ENCODE results near the gene SACM1L.

The SACM1L gene

DNA sequence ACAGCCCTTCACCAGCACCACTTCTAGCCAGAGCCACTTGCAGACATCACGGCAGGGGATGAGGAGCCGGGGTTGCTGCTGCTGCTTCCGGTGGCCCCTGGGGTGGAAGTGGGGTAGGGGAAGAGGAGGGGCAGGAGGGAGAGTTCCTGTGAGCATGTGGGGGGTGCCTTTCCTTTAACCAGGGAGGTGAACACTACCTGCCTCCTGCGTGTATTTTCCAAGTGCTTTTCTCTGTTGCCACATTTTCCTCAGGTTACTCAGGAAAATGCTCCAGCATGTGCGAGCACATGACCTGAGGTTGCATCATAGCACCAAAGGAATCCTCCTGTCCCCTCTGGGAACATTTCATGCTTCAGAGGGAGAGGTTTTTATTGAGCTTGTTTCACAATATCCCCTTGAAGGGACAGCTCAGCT lies 12.2 kb upstream of the SACM1L start:
- TF ChIP-seq CTCF (IDR thresholded peaks at IDR 0.05; ENCODE audit: insufficient read depth, low read depth, low read length, missing control alignments) = no peak
- DNase-seq (ENCODE audit: low read depth) = peak; percentile 92
- no peak overlapping the region for H3K4me3 ChIP-seq (ENCODE audit: low read length)

DNA sequence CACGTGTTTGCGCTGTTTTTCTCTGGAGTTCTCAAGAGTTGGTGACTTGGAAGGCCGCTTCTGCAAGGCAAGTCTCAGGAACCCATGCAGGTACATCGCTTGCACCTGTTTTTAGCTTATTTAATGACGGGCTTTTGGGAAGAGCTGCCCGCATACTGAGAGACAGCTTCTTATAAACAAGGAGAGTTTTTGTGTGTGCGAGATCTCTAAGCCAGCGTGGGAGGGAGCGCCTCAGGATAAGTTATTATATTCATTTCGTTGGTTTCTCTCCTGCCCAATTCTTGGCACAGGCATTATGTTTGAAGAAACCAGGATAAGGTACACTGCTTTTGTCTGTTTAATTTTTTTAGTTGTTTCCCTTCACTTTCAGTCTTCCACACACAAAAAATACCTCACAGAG lies 11.4 kb upstream of the SACM1L start:
- no peak for DNase-seq (ENCODE audit: low read depth)
- H3K4me3 ChIP-seq (ENCODE audit: low read length) = no peak overlapping the region
- no peak for TF ChIP-seq CTCF (IDR thresholded peaks at IDR 0.05; ENCODE audit: insufficient read depth, low read depth, low read length, missing control alignments)

- no peak for TF ChIP-seq CTCF (IDR thresholded peaks at IDR 0.05; ENCODE audit: insufficient read depth, low read depth, low read length, missing control alignments)
Observed at GRCh38 chr3:45679805-45680204, 9.4 kb upstream of the SACM1L start.

GRCh38 chr3:45681221-45681620 lies 8.0 kb upstream of the SACM1L start:
- no peak for TF ChIP-seq CTCF (IDR thresholded peaks at IDR 0.05; ENCODE audit: insufficient read depth, low read depth, low read length, missing control alignments)
- no peak overlapping the region for H3K4me3 ChIP-seq (ENCODE audit: low read length)
- no peak for DNase-seq (ENCODE audit: low read depth)

More at GRCh38 chr3:45679805-45680204, 9.4 kb upstream of the SACM1L start:
- no peak for DNase-seq (ENCODE audit: low read depth)
- no peak overlapping the region for H3K4me3 ChIP-seq (ENCODE audit: low read length)

- no peak overlapping the region for H3K4me3 ChIP-seq (ENCODE audit: low read length)
- DNase-seq (ENCODE audit: low read depth) = no peak
- TF ChIP-seq CTCF (IDR thresholded peaks at IDR 0.05; ENCODE audit: insufficient read depth, low read depth, low read length, missing control alignments) = no peak
Observed at GRCh38 chr3:45681846-45682245, 7.3 kb upstream of the SACM1L start.

DNA sequence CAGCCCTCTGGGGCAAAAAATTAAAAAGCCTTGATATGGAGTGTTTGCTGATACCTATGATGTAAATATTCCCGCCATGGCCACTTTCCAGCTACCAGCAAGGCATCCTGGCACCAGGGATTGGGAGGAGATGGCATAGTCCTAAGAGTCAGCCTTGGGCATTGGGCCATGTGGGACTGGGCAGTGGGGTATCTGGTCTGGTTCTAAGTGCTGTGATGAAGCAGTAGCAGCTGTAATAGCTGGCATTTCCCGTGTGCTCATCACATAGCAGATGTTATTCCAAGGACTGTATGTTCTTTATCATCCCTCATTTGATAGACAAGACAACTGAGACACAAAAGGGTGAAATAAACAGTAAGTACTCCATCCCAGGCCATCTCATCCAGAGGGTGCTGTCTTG lies 6.9 kb upstream of the SACM1L start:
- no peak for TF ChIP-seq CTCF (IDR thresholded peaks at IDR 0.05; ENCODE audit: insufficient read depth, low read depth, low read length, missing control alignments)
- no peak overlapping the region for H3K4me3 ChIP-seq (ENCODE audit: low read length)
- DNase-seq (ENCODE audit: low read depth) = no peak

GRCh38 chr3:45682786-45683185 lies 6.4 kb upstream of the SACM1L start:
- no peak for TF ChIP-seq CTCF (IDR thresholded peaks at IDR 0.05; ENCODE audit: insufficient read depth, low read depth, low read length, missing control alignments)
- no peak for DNase-seq (ENCODE audit: low read depth)
- no peak overlapping the region for H3K4me3 ChIP-seq (ENCODE audit: low read length)
